NCI-H2196 treated with DMSO at 0.1 percent for 48 hours (cell line): Measurements from ENCODE around the gene PTGDR2.
A peak's percentile ranks its signal among the peaks of the same experiment; 100 is the strongest.
"Not testable (repeated sequence)": the region's sequence is repeated elsewhere in the genome, so short reads cannot be mapped to it uniquely, and the experiment has no call there.

Experiments used
- DNase-seq: peaks from one replicate; lab custom pipeline; 2025; ENCODE audit not compliant: unreplicated experiment; lab: John Stamatoyannopoulos, UW

Gene PTGDR2

GRCh38 chr11:60842668-60843600 is 12.8 kb downstream of the PTGDR2 start:
- no peak for DNase-seq

- peak; percentile 81 for DNase-seq
Measured at GRCh38 chr11:60841797-60842667, 13.7 kb downstream of the PTGDR2 start, which contains the start of gene CCDC86. TSS of gene CCDC86 (plus strand) at chr11:60842113. CDS start at chr11:60842125, 12 bp downstream.

- DNase-seq = no peak
Measured at GRCh38 chr11:60840470-60841430, 15.0 kb downstream of the PTGDR2 start.

DNA sequence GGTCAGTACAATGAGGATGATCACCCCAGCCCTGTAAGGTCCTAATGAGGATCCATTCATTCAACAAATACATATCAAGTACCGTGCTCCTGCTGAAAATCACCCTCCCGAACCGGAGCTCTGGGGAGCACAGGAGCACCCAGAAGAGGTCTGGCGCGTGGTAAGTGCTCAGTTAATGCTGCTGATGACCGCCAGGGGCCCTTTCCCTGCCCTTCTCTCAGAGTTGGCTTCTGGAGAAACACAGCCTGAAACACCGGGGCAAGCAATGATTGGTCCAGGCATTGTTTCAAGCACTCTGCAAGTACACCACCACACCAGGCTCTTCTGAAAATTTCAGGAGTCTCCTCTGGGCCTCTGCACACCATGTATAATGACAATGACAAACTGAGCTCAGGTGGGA is 17.6 kb downstream of the PTGDR2 start:
- no peak for DNase-seq

DNA sequence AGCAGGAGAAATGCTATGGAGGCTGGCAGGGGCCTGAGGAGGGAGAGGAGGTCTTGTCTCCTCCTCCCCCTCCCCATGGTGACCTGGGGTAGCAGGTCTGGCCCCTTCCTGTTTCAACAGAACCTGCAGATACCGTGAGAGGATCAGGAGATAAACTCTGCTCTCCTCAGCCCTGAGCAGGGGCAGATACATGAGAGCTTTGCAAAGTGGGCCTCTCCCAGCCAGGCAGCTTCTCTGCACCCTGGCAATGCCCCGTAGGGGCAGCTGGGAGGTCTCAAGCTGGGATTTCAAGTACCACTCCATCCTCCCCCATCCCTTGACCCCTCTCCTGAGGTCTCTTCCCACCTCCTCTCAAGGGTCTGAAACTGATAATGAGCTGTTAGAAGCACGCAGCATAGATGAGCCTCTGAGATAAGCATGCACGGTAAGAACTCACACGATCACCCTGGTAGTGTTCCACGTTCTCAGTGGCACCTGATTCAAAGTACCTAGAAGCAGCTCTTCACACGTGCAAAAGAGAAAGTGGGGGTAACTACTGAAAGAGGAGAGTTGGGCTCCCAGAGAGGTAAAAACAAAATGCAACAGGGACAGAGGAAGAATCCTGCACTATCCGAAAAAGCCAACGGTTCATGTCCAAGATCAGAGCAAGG is 18.8 kb downstream of the PTGDR2 start:
- no peak for DNase-seq

GRCh38 chr11:60835534-60835846 is 20.3 kb downstream of the PTGDR2 start:
- no peak for DNase-seq

DNA sequence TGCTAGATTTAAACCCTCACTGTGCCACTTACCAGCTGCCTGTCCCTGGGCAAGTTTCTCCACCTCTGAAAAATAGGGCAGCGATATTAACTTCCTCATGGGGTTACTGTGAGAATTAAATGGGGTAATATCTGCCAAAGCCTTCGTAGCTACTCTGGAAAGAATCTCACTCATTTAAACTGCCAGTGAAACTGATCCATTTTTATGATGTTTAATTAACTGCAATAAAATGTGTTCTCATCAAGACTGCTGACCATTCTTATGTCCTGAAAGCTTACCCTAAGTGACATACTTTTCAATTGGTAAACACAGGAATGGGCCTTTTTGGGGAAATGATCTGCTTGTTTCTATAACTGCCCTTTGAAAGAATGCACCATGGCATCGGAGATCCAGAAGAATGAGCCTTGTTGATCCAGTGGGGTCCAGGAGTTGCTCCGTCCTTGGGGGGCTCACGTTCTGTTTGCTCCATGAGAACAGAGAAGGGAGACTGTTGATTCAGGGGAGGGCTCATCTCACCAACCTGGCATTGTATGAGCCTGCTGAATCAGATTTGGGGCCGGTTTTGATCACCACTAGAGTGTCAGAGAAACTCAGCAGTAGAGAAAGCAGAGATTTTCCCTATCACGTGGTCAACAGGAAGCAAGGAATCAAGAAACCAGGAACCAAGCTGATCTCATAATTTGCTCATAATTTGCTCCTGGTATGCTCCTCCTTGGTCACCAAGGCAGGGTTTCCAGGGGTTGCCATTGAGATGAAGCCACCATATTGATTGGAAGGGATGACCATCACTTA is 20.8 kb downstream of the PTGDR2 start:
- no peak for DNase-seq

GRCh38 chr11:60831501-60832079 is 24.2 kb downstream of the PTGDR2 start:
- DNase-seq = peak; percentile 51

DNA sequence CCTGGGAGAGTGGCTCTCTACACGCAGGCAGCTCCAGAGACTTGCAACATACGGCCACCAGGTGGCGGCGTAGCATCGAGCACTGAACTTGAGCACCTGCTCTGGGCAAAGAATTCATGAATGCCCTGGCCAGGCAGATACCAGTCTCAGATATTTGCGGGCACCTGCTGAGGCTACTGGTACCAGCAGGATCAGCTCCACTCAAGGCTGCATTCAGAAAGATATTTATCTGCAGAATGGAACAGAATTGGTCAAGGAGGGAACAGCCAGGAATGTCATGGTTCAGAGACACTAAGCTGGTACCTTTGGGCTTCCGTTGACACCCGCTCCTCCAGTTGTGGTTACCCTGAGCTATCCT is 24.6 kb downstream of the PTGDR2 start:
- peak; percentile 90 for DNase-seq

DNA sequence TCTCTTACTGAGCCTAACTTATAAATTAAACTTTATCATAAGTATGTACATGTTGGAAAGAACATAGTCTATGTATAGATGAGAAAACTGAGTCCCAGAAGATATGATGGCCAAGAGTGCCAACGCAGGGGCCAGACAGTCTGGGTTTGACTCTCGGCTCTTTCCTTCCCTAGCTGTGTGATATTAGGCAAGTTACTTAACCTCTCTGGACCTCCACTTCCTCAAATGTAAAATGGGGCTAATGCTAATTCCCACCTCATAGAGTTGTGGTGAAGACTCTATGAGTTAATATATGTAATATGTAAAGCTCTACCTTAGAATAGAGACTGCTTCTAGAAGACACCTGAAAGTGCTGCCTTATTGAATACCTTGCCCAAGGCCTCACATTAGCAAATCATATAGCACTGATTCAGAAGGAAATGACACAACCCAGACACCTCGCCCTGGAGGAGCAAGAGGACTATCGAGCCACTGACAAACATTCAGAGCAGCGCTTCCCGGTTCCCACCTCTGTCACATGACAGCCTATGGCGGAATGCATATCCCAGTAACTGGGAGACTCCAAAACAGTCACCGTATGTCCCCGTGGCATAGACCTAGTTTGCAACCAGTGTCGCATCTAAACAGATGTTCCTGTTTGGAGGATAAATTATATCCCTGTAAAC is 25.1 kb downstream of the PTGDR2 start:
- DNase-seq = no peak

DNA sequence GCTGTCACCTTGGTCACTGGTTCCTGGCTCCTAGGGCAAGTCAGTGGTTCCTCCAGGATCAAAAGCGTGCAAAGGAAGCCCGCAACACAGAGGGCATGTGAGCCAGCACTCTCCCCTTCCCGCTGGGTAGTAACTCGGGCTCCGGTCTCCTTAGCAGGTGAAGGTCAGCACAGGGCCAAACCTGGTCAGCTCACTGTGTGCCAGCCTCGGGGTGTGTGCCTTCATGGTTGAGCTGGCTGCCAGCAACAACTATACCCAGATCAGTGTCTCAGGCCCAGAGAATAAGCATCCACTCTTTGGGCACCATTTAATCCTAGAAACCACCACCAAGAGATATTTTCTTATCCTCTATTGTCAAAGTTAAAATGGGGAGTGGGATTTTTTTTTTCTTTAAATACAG is 30.0 kb downstream of the PTGDR2 start:
- no peak for DNase-seq

- no peak for DNase-seq
Measured at GRCh38 chr11:60825118-60825517, 30.6 kb downstream of the PTGDR2 start.

DNA sequence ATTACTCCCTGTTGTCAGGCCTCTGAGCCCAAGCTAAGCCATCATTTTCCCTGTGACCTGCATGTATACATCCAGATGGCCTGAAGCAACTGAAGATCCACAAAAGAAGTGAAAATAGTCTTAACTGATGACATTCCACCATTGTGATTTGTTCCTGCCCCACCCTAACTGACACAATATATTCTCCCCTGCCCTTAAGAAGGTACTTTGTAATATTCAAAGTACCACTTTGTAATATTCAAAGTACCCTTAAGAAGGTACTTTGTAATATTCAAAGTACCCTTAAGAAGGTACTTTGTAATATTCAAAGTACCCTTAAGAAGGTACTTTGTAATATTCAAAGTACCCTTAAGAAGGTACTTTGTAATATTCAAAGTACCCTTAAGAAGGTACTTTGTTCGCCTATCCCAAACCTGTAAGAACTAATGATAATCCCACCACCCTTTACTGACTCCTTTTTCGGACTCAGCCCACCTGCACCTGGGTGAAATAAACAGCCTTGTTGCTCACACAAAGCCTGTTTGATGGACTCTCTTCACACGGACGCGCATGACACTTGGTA is 31.9 kb downstream of the PTGDR2 start:
- DNase-seq = not testable (repeated sequence)

DNA sequence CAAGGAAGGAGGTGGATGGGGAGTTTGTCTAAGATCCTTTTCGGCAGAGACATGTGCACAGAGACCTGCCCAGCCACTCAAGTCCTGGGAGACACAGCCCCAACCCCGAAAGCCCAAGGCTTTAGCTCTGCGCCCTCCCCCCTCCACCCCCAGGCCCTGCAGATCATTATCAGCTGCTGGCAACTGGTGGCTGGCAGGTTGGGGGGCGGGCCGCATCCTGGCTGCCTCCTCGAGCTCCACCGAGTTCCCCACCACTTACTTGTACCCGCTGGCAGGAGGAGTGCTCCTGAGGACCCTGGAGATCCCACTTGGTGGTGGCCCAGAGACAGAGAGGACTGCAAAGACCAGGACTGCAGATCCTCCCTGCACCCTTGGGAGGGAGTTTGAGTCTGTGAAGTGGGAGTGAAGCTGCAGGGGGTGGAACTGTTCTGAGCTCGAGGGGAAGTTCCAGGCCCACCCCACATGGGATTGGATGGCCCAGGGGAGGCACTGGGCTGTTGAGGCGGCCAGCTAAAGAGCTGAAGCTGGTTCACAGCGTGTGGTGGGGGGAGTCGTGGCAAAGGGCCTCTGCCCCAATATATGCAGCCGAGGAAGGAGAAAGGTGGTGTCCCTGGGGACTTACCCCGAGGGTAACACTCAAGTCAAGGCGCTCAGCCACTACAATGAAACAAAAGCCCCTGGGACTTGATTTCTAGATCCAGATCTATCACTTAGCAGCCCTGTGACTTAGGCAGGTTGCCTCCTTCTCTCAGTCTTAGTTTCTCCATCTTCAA is 33.7 kb downstream of the PTGDR2 start:
- DNase-seq = no peak

DNA sequence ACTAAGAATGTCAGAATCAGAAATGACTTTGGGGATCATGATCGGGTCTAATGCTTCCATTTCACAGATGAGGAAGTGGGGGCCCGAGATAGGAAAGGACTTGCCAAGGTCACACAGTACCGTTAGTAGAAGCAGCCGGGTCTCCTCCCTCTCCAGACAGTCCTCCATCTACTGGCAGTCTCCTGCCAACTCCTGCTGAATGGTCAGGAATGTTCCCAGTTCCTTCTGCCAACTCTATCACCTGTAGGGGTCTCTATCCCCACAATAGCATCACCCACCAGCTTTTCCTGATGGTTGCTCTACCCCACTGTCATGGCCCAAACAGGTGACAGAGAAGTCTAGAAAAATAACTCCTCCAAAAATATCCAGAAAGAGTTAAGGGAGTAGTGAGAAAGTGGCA is 37.7 kb downstream of the PTGDR2 start:
- DNase-seq = no peak

DNA sequence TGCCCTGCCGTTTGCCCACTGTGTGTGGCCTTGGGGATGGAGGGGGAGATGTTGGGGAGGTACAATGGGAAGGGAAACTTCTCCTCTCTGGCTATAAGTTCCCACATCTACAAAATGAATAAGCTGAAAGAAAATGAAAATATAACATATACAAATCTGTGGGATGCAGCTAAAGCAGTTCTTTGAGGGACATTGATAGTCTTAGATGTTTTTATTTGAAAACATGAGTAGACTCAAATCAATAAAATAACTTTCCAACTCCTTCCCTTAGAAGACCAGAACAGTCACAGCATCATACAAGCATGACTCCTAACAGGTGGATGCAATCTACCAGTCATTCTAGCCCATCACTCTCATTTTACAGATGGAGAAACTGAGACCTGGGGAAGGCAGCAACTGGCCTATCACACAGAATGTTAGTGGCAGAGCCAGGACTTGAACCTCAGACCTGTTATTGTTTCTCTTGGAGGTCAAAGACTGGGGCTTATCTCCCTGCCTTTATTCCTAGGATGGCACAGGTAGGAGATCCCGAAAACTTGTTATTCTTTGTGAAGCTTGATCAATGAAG is 39.1 kb downstream of the PTGDR2 start:
- DNase-seq = no peak

DNA sequence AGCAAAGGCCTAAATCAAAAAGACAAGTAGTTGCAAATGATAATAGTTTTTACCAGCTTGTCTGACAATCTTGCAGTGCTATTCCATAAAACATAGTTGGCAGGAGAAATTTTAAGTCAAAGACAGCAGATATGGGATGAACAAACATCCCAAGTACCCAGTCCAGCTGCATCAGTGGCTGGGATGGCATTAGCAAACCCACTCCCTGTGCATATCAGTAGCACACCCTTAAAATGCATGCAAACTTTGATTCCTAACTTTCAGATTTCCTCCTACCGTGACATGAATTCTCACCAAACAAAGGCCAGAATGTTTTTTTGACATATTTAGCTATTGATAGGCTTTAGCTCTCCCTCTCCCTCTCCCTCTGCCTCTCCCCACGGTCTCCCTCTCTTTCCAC is 41.6 kb downstream of the PTGDR2 start:
- no peak for DNase-seq
